Thymus (tissue), 11 donors: ENCODE measurements around the gene ALG3. TPM values are rescaled to one million over a fixed set of nuclear protein-coding genes. Genes with fewer than 3 reads are reported as not detected.

Experiments
- DNase-seq, 9 donors: peaks; one replicate each; pipeline ENCODE4 v3.0.0-alpha.2; 2013; ENCODE audit warnings: low spot score in 9 of 9, low read depth in 6 of 9, missing footprints in 1 of 9
- H3K27ac ChIP-seq, 2 donors: one replicate each; pipeline ENCODE4 v1.5.1; 2013; ENCODE audit warnings: control low read depth in 1 of 2, low read depth in 1 of 2, low read length in 1 of 2, mild to moderate bottlenecking in 1 of 2, moderate library complexity in 1 of 2
- H3K27me3 ChIP-seq, 2 donors: one replicate each; pipeline ENCODE4 v1.5.1; 2013; ENCODE audit warnings: low read length in 1 of 2; ENCODE audit not compliant: control insufficient read depth in 2 of 2, insufficient read depth in 1 of 2
- H3K36me3 ChIP-seq, 2 donors: one replicate each; pipeline ENCODE4 v1.5.1; 2013; ENCODE audit warnings: low read length in 1 of 2, mild to moderate bottlenecking in 1 of 2, moderate library complexity in 1 of 2; ENCODE audit not compliant: control insufficient read depth in 2 of 2, insufficient read depth in 2 of 2
- H3K4me1 ChIP-seq, 2 donors: one replicate each; pipeline ENCODE4 v1.5.1; 2013; ENCODE audit warnings: low read length in 2 of 2; ENCODE audit not compliant: control insufficient read depth in 2 of 2, insufficient read depth in 2 of 2
- H3K4me3 ChIP-seq, 2 donors: one replicate each; pipeline ENCODE4 v1.5.1; 2013; ENCODE audit warnings: low read length in 2 of 2, control low read depth in 1 of 2, mild to moderate bottlenecking in 1 of 2
- H3K9me3 ChIP-seq, 2 donors: one replicate each; pipeline ENCODE4 v1.5.1; 2013; ENCODE audit warnings: low read length in 1 of 2, mild to moderate bottlenecking in 1 of 2; ENCODE audit not compliant: control insufficient read depth in 2 of 2, insufficient read depth in 1 of 2
- WGBS: extraction: QIAGEN DNeasy Blood & Tissue Kit; methylation state at CpG from one replicate; pipeline ENCODE4 v1.1.7; 2013; 5-methylcytosine and 5-hydroxymethylcytosine counted together
- polyA plus RNA-seq: library from polyadenylated mRNA; stranded (reverse); fragments of 200-250 nt; gene quantifications from one replicate; pipeline ENCODE4 v1.2.3, GENCODE V29; 2013
- total RNA-seq: library from RNA; stranded (reverse); fragments of 120-200 nt; gene quantifications from one replicate; pipeline ENCODE4 v1.2.4, GENCODE V29; 2013
- donor health status: healthy.

The ALG3 gene
- total and polyA plus RNA-seq, 2 donors = 12.6 to 16.6 TPM

GRCh38 chr3:184193991-184194539 lies 54.7 kb downstream of the ALG3 start:
- Histone ChIP-seq H3K9me3 (no peaks in the 10 kb centered on the region), H3K4me1 (no peaks in the 10 kb centered on the region), H3K36me3 (peaks cover 54 to 60% of the 10 kb centered on the region in 2 donors), H3K27ac (no peak overlapping the region), H3K27me3 (no peaks in the 10 kb centered on the region), H3K4me3 (no peak overlapping the region)
- DNase-seq = no peak
- WGBS = 97% methylated on average over 9 of the region's 9 CpGs

GRCh38 chr3:184192889-184193288 lies 55.9 kb downstream of the ALG3 start:
- H3K4me1 ChIP-seq = no peaks in the 10 kb centered on the region
- H3K9me3 ChIP-seq = no peaks in the 10 kb centered on the region
- no peaks in the 10 kb centered on the region for H3K27me3 ChIP-seq
- no peak for DNase-seq
- H3K27ac ChIP-seq = no peak overlapping the region
- peaks cover 65 to 69% of the 10 kb centered on the region in 2 donors for H3K36me3 ChIP-seq
- 98% methylated on average over 10 of the region's 10 CpGs for WGBS
- no peak overlapping the region for H3K4me3 ChIP-seq

Other genes starting within 250 kb of the ALG3 start
- 13.8 TPM for gene ABCC5, start 231.1 kb downstream of the ALG3 start, total RNA-seq
- gene ABCC5, start 231.1 kb downstream of the ALG3 start, polyA plus RNA-seq = 33.2 TPM
- not detected for gene HTR3D, start 217.2 kb downstream of the ALG3 start, total RNA-seq
- not detected for gene HTR3D, start 217.2 kb downstream of the ALG3 start, polyA plus RNA-seq
- gene HTR3C, start 195.9 kb downstream of the ALG3 start, total RNA-seq = not detected
- 0.11 TPM for gene HTR3C, start 195.9 kb downstream of the ALG3 start, polyA plus RNA-seq
- not detected for gene HTR3E, start 151.9 kb downstream of the ALG3 start, total RNA-seq
- 0.05 TPM for gene HTR3E, start 151.9 kb downstream of the ALG3 start, polyA plus RNA-seq
- 32.2 TPM for gene EIF2B5, start 113.6 kb downstream of the ALG3 start, total RNA-seq
- 47.3 TPM for gene EIF2B5, start 113.6 kb downstream of the ALG3 start, polyA plus RNA-seq
- gene DVL3, start 93.6 kb downstream of the ALG3 start, total RNA-seq = 12.0 TPM
- 26.0 TPM for gene DVL3, start 93.6 kb downstream of the ALG3 start, polyA plus RNA-seq
- gene AP2M1, start 74.1 kb downstream of the ALG3 start, total RNA-seq = 138 TPM
- 165 TPM for gene AP2M1, start 74.1 kb downstream of the ALG3 start, polyA plus RNA-seq
- 25.0 TPM for gene ABCF3, start 62.8 kb downstream of the ALG3 start, total RNA-seq
- 60.6 TPM for gene ABCF3, start 62.8 kb downstream of the ALG3 start, polyA plus RNA-seq
- 0.05 TPM for gene VWA5B2, start 19.4 kb downstream of the ALG3 start, total RNA-seq
- gene VWA5B2, start 19.4 kb downstream of the ALG3 start, polyA plus RNA-seq = 0.23 TPM
- 5.0 TPM for gene EEF1AKMT4, start 710 bp upstream of the ALG3 start, total RNA-seq
- gene EEF1AKMT4, start 710 bp upstream of the ALG3 start, polyA plus RNA-seq = 2.9 TPM
- gene CAMK2N2, start 12.6 kb upstream of the ALG3 start, total RNA-seq = not detected
- 0.14 TPM for gene CAMK2N2, start 12.6 kb upstream of the ALG3 start, polyA plus RNA-seq
- not detected for gene ECE2, start 27.1 kb upstream of the ALG3 start, total RNA-seq
- not detected for gene ECE2, start 27.1 kb upstream of the ALG3 start, polyA plus RNA-seq
- 136 TPM for gene PSMD2, start 50.3 kb upstream of the ALG3 start, total RNA-seq
- gene PSMD2, start 50.3 kb upstream of the ALG3 start, polyA plus RNA-seq = 76.1 TPM
- 69.0 TPM for gene EIF4G1, start 65.6 kb upstream of the ALG3 start, total RNA-seq
- gene EIF4G1, start 65.6 kb upstream of the ALG3 start, polyA plus RNA-seq = 97.5 TPM
- 3.4 TPM for gene FAM131A, start 88.6 kb upstream of the ALG3 start, total RNA-seq
- gene FAM131A, start 88.6 kb upstream of the ALG3 start, polyA plus RNA-seq = 11.7 TPM
- 0.85 TPM for gene CLCN2, start 112.6 kb upstream of the ALG3 start, total RNA-seq
- 7.0 TPM for gene CLCN2, start 112.6 kb upstream of the ALG3 start, polyA plus RNA-seq
- gene POLR2H, start 112.7 kb upstream of the ALG3 start, total RNA-seq = 76.0 TPM
- gene POLR2H, start 112.7 kb upstream of the ALG3 start, polyA plus RNA-seq = 117 TPM
- gene THPO, start 129.2 kb upstream of the ALG3 start, total RNA-seq = not detected
- 0.21 TPM for gene THPO, start 129.2 kb upstream of the ALG3 start, polyA plus RNA-seq
- 0.24 TPM for gene CHRD, start 131.1 kb upstream of the ALG3 start, total RNA-seq
- 2.5 TPM for gene CHRD, start 131.1 kb upstream of the ALG3 start, polyA plus RNA-seq